GM12878 (cell line): ENCODE results near the gene SHLD3. TPM values are rescaled to one million over a fixed set of nuclear protein-coding genes. Genes with fewer than 3 reads are reported as not detected.

Source experiments
- ATAC-seq: fragments of 200-7000 bp; cut with Tn5 transposase; 3 replicates; pipeline ENCODE4 v1.9.1; 2020; ENCODE audit warnings: mild to moderate bottlenecking, moderate library complexity
- BruUV-seq: library from RNA; stranded (reverse); fragments of 400-500 nt; replicated peaks from 2 replicates; lab custom pipeline; 2021; lab: Mats Ljungman, UMichigan
- CTCF ChIA-PET: fragments of 300-600 bp; sonication (Branson Sonifier 250); formaldehyde crosslinking; extraction: SDS; loops from one replicate; lab custom pipeline; 2021; ENCODE audit warnings: inconsistent platforms; lab: Yijun Ruan, JAX
- POLR2A ChIA-PET: fragments of 350-600 bp; formaldehyde crosslinking; extraction: SDS; loops from one replicate; lab custom pipeline; 2021; ENCODE audit warnings: inconsistent platforms; lab: Charles Lee
- RAD21 ChIA-PET: fragments of 300-600 bp; sonication (Branson Sonifier 250); formaldehyde crosslinking; loops from one replicate; lab custom pipeline; 2023; ENCODE audit warnings: antibody characterized with exemption; ENCODE audit not compliant: unreplicated experiment; lab: Charles Lee
- SMC1A ChIA-PET: fragments of 300-600 bp; sonication (Branson Sonifier 250); formaldehyde crosslinking; loops from one replicate; lab custom pipeline; 2023; ENCODE audit not compliant: unreplicated experiment, uncharacterized antibody; lab: Charles Lee
- DNase-seq: peaks from one replicate; pipeline ENCODE4 v3.0.0-alpha.2; 2011; ENCODE audit warnings: low read depth, low spot score
- FAIRE-seq: peaks from 3 replicates; lab custom pipeline; 2011; peaks lifted over from hg19 to GRCh38; lab: Jason Lieb, UNC
- H2AFZ ChIP-seq: 2 replicates; pipeline ENCODE4 v1.6.0; 2011; ENCODE audit warnings: low read depth, low read length, control low read depth; ENCODE audit not compliant: control insufficient read depth
- H3K27ac ChIP-seq: 2 replicates; pipeline ENCODE4 v1.5.1; 2011; ENCODE audit warnings: control low read depth; ENCODE audit not compliant: control insufficient read depth, insufficient read depth
- H3K27me3 ChIP-seq, 2 experiments: replicated peaks in 1 of 2; 2 replicates each; pipeline versions ENCODE4 v1.6.0 to v1.6.1; 2011; ENCODE audit warnings: low read length in 1 of 2; ENCODE audit not compliant: control insufficient read depth in 2 of 2, insufficient read depth in 2 of 2
- H3K36me3 ChIP-seq, 2 experiments: 2 replicates each; pipeline ENCODE4 v1.5.1; 2011; ENCODE audit warnings: low read length in 1 of 2; ENCODE audit not compliant: control insufficient read depth in 2 of 2, insufficient read depth in 2 of 2
- H3K4me1 ChIP-seq: 2 replicates; pipeline ENCODE4 v1.6.1; 2011; ENCODE audit warnings: mild to moderate bottlenecking, low read length, moderate library complexity, mixed read lengths; ENCODE audit not compliant: control insufficient read depth, insufficient read depth
- H3K4me2 ChIP-seq: 2 replicates; pipeline ENCODE4 v1.6.0; 2011; ENCODE audit warnings: control low read depth; ENCODE audit not compliant: control insufficient read depth, insufficient read depth
- H3K4me3 ChIP-seq: fragments of 200-600 bp; sonication (generic); 2 replicates; pipeline ENCODE4 v1.5.1; 2016
- H3K79me2 ChIP-seq: 2 replicates; pipeline ENCODE4 v1.6.0; 2011; ENCODE audit warnings: low read length; ENCODE audit not compliant: control insufficient read depth, insufficient read depth
- H3K9ac ChIP-seq: 2 replicates; pipeline ENCODE4 v1.8.0; 2011; ENCODE audit warnings: low read length, control low read depth, mixed read lengths; ENCODE audit not compliant: control insufficient read depth, insufficient read depth
- H3K9me3 ChIP-seq: replicated peaks from 3 replicates; pipeline ENCODE4 v1.5.1; 2011; ENCODE audit warnings: mild to moderate bottlenecking, low read length; ENCODE audit not compliant: control insufficient read depth, insufficient read depth
- H4K20me1 ChIP-seq: 2 replicates; pipeline ENCODE4 v1.6.0; 2011; ENCODE audit not compliant: control insufficient read depth, insufficient read depth
- BCL11A ChIP-seq: IDR thresholded peaks from 2 replicates; pipeline ENCODE4 v1.6.1; 2011; ENCODE audit warnings: low read depth, low read length
- CREB1 ChIP-seq: IDR thresholded peaks from 2 replicates; pipeline ENCODE4 v1.6.1; 2012; ENCODE audit warnings: low read depth, mild to moderate bottlenecking, inconsistent platforms
- DPF2 ChIP-seq: fragments of 450-650 bp; IDR thresholded peaks from 2 replicates; pipeline ENCODE4 v1.6.1; 2017; ENCODE audit warnings: mild to moderate bottlenecking
- MAX ChIP-seq: IDR thresholded peaks from 2 replicates; pipeline ENCODE4 v1.6.1; 2012; ENCODE audit warnings: low read depth, low read length, improper control_type of control experiment
- NR2C1 ChIP-seq: fragments of 450-650 bp; IDR thresholded peaks from 2 replicates; pipeline ENCODE4 v1.6.1; 2017; ENCODE audit warnings: antibody characterized with exemption, mild to moderate bottlenecking, moderate library complexity
- NRF1 ChIP-seq: conservative IDR thresholded peaks from 2 replicates; pipeline ENCODE4 v1.6.1; 2011; ENCODE audit warnings: mild to moderate bottlenecking, low read depth, low read length, improper control_type of control experiment
- RELA ChIP-seq: fragments of 450-650 bp; IDR thresholded peaks from 2 replicates; pipeline ENCODE4 v1.8.0; 2014; ENCODE audit warnings: borderline replicate concordance; ENCODE audit not compliant: partially characterized antibody
- RELB ChIP-seq: fragments of 450-650 bp; IDR thresholded peaks from 2 replicates; pipeline ENCODE4 v1.6.1; 2017; ENCODE audit warnings: low read depth, mild to moderate bottlenecking, moderate library complexity
- SMAD5 ChIP-seq: IDR thresholded peaks from 2 replicates; pipeline ENCODE4 v1.6.1; 2016; ENCODE audit warnings: antibody characterized with exemption, low read depth
- SMARCA5 ChIP-seq: fragments of 450-650 bp; IDR thresholded peaks from 2 replicates; pipeline ENCODE4 v1.6.1; 2017; ENCODE audit warnings: mild to moderate bottlenecking
- SPI1 ChIP-seq: IDR thresholded peaks from 2 replicates; pipeline ENCODE4 v1.6.1; 2011; ENCODE audit warnings: low read depth, mild to moderate bottlenecking, low read length, moderate library complexity, borderline replicate concordance; ENCODE audit not compliant: insufficient read depth
- YBX1 ChIP-seq: fragments of 450-650 bp; IDR thresholded peaks from 2 replicates; pipeline ENCODE4 v1.6.1; 2016; ENCODE audit warnings: antibody characterized with exemption
- WGBS: methylation state at CpG from one replicate; pipeline ENCODE4 v1.1.6; 2016; ENCODE audit warnings: low lambda C conversion rate; ENCODE audit not compliant: insufficient replicate concordance, insufficient coverage; ENCODE audit errors: missing lambda C conversion rate; 5-methylcytosine and 5-hydroxymethylcytosine counted together
- in situ Hi-C: fragments of 300-500 bp; cut with MboI; formaldehyde crosslinking; loops from 9 replicates; pipeline ENCODE4 v1.14.3; 2018; ENCODE audit warnings: mixed read lengths
- intact Hi-C: fragments of 100-400 bp; cut with micrococcal nuclease; formaldehyde crosslinking; loops from one replicate; pipeline ENCODE4 v1.14.2; 2022; ENCODE audit not compliant: unreplicated experiment
- polyA plus RNA-seq, 11 experiments: library from polyadenylated mRNA; depleted of rRNA in 4 of 11; unstranded in 6 of 11; stranded (reverse) in 5 of 11; fragments of >200 nt; fragmentation: Nextera tagmentation in 4 of 11; fragmentation: Illumina TruSeq in 1 of 11; extraction: Ambion mirVana in 4 of 11; extraction: Trizol in 1 of 11; gene quantifications; 1 replicate in 1 of 11; 2 replicates in 10 of 11; pipeline versions ENCODE4 v1.2.1 to v1.2.3, GENCODE V29; 2011 to 2016; ENCODE audit warnings: inconsistent platforms in 2 of 11, missing spikeins in 2 of 11, low read depth in 1 of 11
- total RNA-seq, 4 experiments: library from RNA; depleted of rRNA in 3 of 4; stranded (reverse); fragments of >200 nt in 3 of 4; fragmentation: Illumina TruSeq in 1 of 4; extraction: Trizol in 1 of 4; gene quantifications; 2 replicates each; pipeline versions ENCODE4 v1.2.1 to v1.2.3, GENCODE V29; 2013 to 2021

SHLD3 gene
- total and polyA plus RNA-seq, 10 of the 15 experiments (the other 5 are each of a cell fraction or from before 2014, with no cell fraction given): 3.1 to 9.2 (median 5.7) TPM

- TF ChIP-seq BCL11A (no peak), SPI1 (no peak), NR2C1 (no peak), NRF1 (no peak), RELA (no peak), SMAD5 (no peak), YBX1 (no peak), CREB1 (no peak), SMARCA5 (no peak), RELB (no peak), DPF2 (no peak), MAX (no peak)
- TF ChIP-seq, all 136 proteins: peak for 0
- Histone ChIP-seq H3K9me3 (no peaks in the 10 kb centered on the region), H3K27ac (no peak overlapping the region), H3K9ac (no peak overlapping the region), H3K36me3 (peaks cover 0 to 25% of the 10 kb centered on the region in 2 experiments; a peak in 3 of 4 replicates), H3K27me3 (no peaks in the 10 kb centered on the region), H4K20me1 (no peaks in the 10 kb centered on the region), H3K4me3 (no peak overlapping the region), H2AFZ (no peak overlapping the region), H3K4me2 (no peak overlapping the region), H3K79me2 (no peaks in the 10 kb centered on the region), H3K4me1 (no peaks in the 10 kb centered on the region)
- DNase-seq (no peak), FAIRE-seq (no peak), ATAC-seq (no peak)
- in situ Hi-C loops: no loop called here
- no TSS peak for BruUV-seq
- ChIA-PET RAD21 (no interaction called here), POLR2A (interaction anchor here (0.9 kb wide), 1 partner anchor 9 kb away, joined by 4 read pairs; no protein-coding TSS in a partner anchor), SMC1A (interaction anchor here (0.9 to 1.9 kb wide), 3 partner anchors 8 to 49 kb away, joined by 3 to 7 read pairs (median 3); no protein-coding TSS in a partner anchor), CTCF (no interaction called here)
- intact Hi-C loops: no loop called here
- WGBS: 78% methylated on average over 4 of the region's 4 CpGs
Observed at GRCh38 chr5:65612298-65612907, 12.4 kb upstream of the SHLD3 start.
